Upper lobe of right lung (tissue), 1 donor: Measurements from ENCODE around the gene IGFBP2. TPM values are rescaled to one million over a fixed set of nuclear protein-coding genes. Genes with fewer than 3 reads are reported as not detected.

Source experiments
- ATAC-seq: fragments of 200-7000 bp; cut with Tn5 transposase; one replicate; pipeline ENCODE4 v1.9.1; 2020; ENCODE audit warnings: mild to moderate bottlenecking, moderate library complexity
- DNase-seq: peaks from one replicate; pipeline ENCODE4 v3.0.0-alpha.2; 2020
- H3K27ac ChIP-seq: fragments of 200-600 bp; one replicate; pipeline ENCODE4 v1.8.0; 2022
- H3K27me3 ChIP-seq: fragments of 200-600 bp; one replicate; pipeline ENCODE4 v1.8.0; 2022; ENCODE audit warnings: mild to moderate bottlenecking
- H3K36me3 ChIP-seq: fragments of 200-600 bp; one replicate; pipeline ENCODE4 v1.8.0; 2022
- H3K4me1 ChIP-seq: fragments of 200-600 bp; one replicate; pipeline ENCODE4 v1.8.0; 2022
- H3K4me3 ChIP-seq: fragments of 200-600 bp; one replicate; pipeline ENCODE4 v1.8.0; 2022; ENCODE audit warnings: mild to moderate bottlenecking
- H3K9me3 ChIP-seq: fragments of 200-600 bp; one replicate; pipeline ENCODE4 v1.8.0; 2022
- CTCF ChIP-seq: fragments of 200-600 bp; IDR thresholded peaks from one replicate; pipeline ENCODE4 v1.8.0; 2022; ENCODE audit warnings: antibody characterized with exemption
- intact Hi-C: fragments of 100-400 bp; cut with DNase I; formaldehyde crosslinking; loops from one replicate; pipeline ENCODE4 v1.11.0; 2022
- total RNA-seq: library from RNA; stranded (reverse); fragmentation: NEBNext Ultra II Directional; extraction: Animal tissue kit (Norgen Biotek cat#: 25700); gene quantifications from one replicate; pipeline ENCODE4 v1.2.1, GENCODE V29; 2021
- donor health status: DM: no; HTN: yes; CAD: no; lungs with severe emphysema.

The IGFBP2 gene
- total RNA-seq, 1 donor from 2014 or later: 46.1 TPM

GRCh38 chr2:216665717-216666116 lies 32.5 kb downstream of the IGFBP2 start:
- H3K27ac ChIP-seq: no peak overlapping the region
- peaks cover 6% of the 10 kb centered on the region for H3K4me1 ChIP-seq
- ATAC-seq: no peak
- H3K9me3 ChIP-seq: no peaks in the 10 kb centered on the region
- no peak for DNase-seq
- no peaks in the 10 kb centered on the region for H3K27me3 ChIP-seq
- no peak overlapping the region for H3K4me3 ChIP-seq
- intact Hi-C loops: loop anchor here (5.0 kb wide), 1 partner anchor 148 kb away; no protein-coding TSS in a partner anchor
- no peak for TF ChIP-seq CTCF
- no peaks in the 10 kb centered on the region for H3K36me3 ChIP-seq

GRCh38 chr2:216666461-216667233 lies 33.4 kb downstream of the IGFBP2 start:
- Histone ChIP-seq H3K4me3 (no peak overlapping the region), H3K27me3 (no peaks in the 10 kb centered on the region), H3K4me1 (peaks cover 6% of the 10 kb centered on the region), H3K36me3 (no peaks in the 10 kb centered on the region), H3K9me3 (no peaks in the 10 kb centered on the region), H3K27ac (no peak overlapping the region)
- intact Hi-C loops: loop anchor here (5.0 kb wide), 1 partner anchor 149 kb away; no protein-coding TSS in a partner anchor
- peak; percentile 88 for ATAC-seq
- TF ChIP-seq CTCF: peak; percentile 97
- peak; percentile 75 for DNase-seq

GRCh38 chr2:216670266-216671080 lies 37.3 kb downstream of the IGFBP2 start:
- no peak overlapping the region for H3K4me3 ChIP-seq
- H3K4me1 ChIP-seq: peaks cover 5% of the 10 kb centered on the region
- DNase-seq: no peak
- H3K27ac ChIP-seq: no peak overlapping the region
- no peaks in the 10 kb centered on the region for H3K36me3 ChIP-seq
- no peaks in the 10 kb centered on the region for H3K9me3 ChIP-seq
- intact Hi-C loops: no loop called here
- no peak for TF ChIP-seq CTCF
- no peaks in the 10 kb centered on the region for H3K27me3 ChIP-seq
- no peak for ATAC-seq

- DNase-seq (no peak), ATAC-seq (no peak)
- no peaks in the 10 kb centered on the region for H3K4me1 ChIP-seq
- intact Hi-C loops: no loop called here
- H3K27me3 ChIP-seq: no peaks in the 10 kb centered on the region
- H3K9me3 ChIP-seq: no peaks in the 10 kb centered on the region
- H3K36me3 ChIP-seq: no peaks in the 10 kb centered on the region
- TF ChIP-seq CTCF: no peak
- H3K4me3 ChIP-seq: no peak overlapping the region
- no peak overlapping the region for H3K27ac ChIP-seq
Observed at GRCh38 chr2:216671081-216671411, 37.8 kb downstream of the IGFBP2 start.

GRCh38 chr2:216671791-216672343 lies 38.6 kb downstream of the IGFBP2 start:
- Histone ChIP-seq H3K27me3 (no peaks in the 10 kb centered on the region), H3K36me3 (no peaks in the 10 kb centered on the region), H3K27ac (no peak overlapping the region), H3K9me3 (no peaks in the 10 kb centered on the region), H3K4me3 (no peak overlapping the region), H3K4me1 (no peaks in the 10 kb centered on the region)
- intact Hi-C loops: no loop called here
- TF ChIP-seq CTCF: no peak
- DNase-seq (no peak), ATAC-seq (no peak)
